Hematopoietic multipotent progenitor cell treated with erythropoietin and hydrocortisone succinate and interleukin-3 and kit ligand, for 17 days (in vitro differentiated cells): ENCODE data around the gene GLDC.
"Not testable (repeated sequence)": the region's sequence is repeated elsewhere in the genome, so short reads cannot be mapped to it uniquely, and the experiment has no call there.

Experiments used
- DNase-seq: peaks from one replicate; pipeline ENCODE4 v3.0.0-alpha.2; 2015; ENCODE audit warnings: low spot score

Gene GLDC

DNA sequence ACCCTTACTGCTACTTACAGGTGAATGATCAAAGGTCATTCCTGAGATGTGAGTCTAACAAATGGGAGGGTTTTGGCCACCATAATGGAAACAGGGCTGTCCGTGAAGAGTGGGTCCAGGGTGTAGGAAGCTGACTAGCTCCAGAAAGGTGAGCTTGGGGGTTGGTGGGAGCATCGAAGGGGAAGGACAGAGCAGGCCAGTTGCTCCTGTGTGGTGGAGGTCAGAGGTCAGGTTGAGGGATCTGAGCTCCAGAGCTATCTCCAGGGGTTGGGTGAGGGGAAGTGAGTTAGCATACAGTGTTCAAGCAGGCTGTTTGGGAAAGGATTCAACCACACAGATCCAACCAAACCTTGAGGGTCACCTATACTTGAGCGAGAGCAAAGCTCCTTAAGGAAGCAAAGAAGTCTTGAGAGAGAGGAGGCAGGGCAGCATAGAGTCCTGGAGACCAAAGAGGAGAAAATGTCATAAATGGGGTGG lies 18.7 kb upstream of the GLDC start:
- no peak for DNase-seq

DNA sequence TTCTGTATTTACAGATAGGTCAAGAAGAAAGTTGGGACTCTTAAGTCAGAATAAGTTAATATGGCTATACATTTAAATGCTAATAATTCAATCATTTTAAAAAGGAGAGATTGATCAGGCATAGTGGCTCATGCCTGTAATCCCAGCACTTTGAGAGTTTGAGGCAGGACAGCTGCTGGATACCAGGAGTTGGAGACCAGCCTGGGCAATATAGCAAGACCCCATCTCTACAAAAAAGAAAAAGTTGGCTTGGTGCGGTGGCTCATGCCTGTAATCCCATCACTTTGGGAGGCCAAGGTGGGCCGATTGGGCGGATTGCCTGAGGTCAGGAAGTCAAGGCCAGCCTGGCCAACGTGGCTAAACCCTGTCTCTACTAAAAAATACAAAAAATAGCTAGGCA lies 15.0 kb upstream of the GLDC start:
- DNase-seq, result no peak

DNA sequence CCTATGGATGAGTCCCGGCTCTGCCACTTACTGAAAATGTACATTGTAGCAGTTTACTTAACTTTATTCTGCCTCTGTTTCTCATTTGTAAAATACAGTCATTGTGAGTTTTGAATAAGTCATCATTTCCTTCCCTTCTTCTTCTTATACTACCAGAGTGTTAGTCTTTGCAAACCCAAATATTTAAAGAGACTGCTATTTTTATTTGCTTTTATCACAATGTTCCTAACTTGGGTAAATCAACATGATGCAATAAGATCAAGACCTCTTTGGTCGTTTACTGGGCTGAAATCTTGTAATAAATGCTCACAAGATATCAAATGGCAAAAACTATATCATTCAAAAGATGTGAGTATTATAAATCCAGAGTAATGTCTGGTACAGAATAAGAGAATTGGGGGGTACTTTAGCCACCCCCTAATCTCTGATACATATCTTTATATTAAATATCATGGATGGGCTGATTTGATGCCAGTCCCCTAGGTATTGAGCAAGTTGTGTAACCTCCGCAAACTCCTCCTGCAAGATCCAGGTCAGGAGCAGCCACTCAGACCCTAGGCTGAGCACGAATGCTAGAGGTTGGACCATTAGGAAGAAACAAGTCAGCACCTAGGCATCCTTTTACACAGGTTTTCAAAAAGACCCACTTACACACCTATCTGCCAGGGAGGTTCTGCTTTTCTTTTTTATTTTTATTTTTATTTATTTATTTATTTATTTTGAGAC lies 13.3 kb upstream of the GLDC start:
- DNase-seq, result no peak

DNA sequence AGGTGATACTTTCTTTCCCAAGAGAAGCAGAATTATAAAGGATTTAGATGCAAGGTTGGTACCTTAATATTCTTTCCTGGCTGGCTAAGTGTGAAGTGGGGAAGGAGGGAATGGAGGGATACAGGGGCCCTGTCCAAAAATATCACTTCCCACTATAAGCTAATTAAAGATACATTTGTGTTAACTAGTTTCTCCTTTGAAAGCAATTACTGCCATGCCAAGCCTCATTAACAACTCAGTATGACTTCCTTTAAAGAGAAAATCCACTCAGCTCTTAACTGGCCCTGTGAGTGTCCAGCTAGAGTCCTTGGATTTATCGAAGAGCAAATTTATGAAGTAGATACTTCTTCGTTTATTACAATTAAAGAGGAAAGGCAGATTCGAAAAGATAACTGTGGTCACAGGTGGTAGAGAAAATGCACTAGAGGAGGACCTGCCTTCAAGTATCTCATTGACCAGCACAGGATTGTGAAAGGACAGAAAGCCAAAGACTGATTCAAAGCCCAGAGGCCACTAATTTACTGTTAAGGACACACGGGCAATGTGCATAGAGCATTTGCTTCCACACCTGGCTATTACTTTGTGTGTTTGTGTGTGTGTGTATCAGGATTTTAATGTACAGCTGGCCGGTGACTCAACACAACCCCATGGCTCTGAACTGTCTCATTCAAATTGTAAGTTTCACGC lies 11.2 kb upstream of the GLDC start:
- no peak for DNase-seq

DNA sequence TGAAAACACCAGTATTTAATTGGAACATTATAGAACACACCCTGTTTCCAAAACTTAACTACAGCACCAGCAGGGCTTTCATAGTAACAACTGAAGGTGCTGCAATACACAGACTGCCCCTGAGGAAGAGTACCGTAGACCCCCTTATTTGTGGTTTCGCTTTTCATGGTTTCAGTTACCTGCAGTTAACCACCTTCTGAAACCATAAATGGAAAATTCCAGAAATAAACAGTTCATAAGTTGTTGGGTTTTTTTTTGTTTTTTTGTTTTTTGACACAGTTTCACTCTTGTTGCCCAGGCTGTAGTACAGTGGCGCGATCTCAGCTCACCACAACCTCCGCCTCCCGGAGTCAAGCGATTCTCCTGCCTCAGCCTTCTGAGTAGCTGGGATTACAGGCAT lies 9.5 kb upstream of the GLDC start:
- no peak for DNase-seq

DNA sequence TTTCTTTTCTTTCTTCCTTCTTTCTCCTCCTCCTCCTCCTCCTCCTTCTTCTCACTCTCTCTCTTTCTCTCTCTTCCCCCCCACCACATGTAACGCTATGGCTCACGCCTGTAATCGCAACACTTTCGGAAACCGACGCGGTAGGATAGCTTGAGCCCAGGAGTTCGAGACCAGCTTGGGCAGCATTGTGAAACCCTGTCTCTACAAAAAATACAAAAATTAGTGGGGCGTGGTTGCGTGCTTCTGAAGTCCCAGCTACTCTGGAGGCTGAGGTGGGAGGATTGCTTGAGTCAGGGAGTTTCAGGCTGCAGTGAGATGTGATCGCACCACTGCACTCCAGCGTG lies 736 bp upstream of the GLDC start:
- no peak for DNase-seq

DNA sequence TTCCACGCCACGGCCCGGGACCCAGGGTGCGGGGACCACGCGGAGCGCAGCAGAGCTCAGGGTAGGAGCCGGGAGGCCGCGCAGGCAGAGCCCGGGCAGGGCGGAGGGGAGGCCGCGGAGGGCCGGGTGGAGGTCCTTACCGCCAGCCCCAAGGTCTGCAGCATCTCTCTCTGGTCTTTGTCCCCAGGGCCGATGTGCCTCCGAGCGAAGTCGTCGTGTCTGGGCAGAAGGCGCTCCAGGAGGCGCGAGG lies 499 bp downstream of the GLDC start:
- DNase-seq, result not testable (repeated sequence)

DNA sequence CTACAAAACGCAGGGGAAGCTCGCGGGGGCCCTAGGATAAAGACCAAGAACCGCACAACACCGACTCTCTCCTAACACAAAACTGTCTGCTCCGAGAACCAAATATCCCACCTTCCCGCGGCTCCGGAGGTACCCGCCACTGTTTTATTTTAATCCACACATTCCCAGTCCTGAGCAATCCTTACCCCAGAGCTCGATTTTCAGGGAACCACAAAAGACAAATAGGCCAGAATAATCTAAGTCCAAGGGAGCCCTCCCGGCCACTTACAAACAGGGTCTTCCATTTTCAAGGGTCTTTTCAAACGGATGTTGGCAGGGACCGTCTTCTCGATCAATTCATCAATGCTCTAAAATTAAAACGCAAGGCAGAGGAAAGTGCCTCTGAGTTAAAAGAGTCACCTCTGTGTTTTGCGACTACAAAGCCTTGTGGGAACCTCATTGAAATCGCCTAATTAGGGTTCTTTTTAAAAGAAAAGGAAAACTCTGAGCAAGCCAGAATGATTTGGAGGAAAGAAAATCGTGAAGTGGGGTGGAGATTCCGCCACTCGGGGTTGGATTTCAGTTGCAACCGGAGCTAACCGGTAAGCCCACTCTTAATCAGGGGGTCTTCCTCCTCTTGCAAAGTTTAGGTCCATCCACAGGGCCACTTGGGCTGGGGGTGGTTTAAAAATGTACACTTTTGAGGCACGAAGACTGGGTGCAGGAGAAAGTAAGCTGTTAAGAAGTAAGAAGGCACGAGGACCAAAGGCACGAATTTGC lies 1.0 kb downstream of the GLDC start:
- DNase-seq, result no peak

DNA sequence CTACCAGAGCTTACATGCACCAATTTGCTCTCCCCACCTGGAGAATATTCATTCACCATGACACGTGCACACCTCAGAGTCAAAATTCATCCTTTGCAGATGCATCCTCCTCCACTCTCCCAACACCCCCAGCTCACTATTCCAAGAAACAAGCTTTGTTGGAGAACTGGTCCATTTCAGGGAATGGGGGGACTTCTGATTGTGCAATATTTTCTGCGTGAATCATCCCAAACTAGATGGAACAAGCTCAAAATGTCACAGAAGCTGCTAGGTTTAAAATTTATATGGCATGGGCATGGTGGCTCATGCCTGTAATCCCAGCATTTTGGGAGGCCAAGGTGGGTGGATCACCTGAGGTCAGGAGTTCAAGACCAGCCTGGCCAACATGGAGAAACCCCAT lies 3.6 kb downstream of the GLDC start:
- no peak for DNase-seq

DNA sequence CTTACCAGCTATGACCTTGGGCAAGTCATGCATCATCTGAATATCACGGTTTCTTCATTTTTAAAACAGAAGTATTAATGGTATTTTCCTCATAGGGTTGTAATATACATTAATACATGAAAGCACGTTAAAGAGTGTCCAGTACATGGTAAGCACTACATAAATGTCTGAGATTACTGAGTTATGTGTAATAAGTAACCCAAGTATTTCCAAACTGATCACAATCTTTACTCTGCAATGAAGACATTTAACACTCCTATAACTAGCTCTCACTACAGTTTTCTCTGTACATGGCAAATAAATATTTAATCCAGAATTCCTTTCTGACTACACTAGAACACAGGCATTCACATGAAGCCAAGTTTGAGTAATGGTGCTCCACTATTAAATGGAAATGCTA lies 4.0 kb downstream of the GLDC start:
- no peak for DNase-seq

DNA sequence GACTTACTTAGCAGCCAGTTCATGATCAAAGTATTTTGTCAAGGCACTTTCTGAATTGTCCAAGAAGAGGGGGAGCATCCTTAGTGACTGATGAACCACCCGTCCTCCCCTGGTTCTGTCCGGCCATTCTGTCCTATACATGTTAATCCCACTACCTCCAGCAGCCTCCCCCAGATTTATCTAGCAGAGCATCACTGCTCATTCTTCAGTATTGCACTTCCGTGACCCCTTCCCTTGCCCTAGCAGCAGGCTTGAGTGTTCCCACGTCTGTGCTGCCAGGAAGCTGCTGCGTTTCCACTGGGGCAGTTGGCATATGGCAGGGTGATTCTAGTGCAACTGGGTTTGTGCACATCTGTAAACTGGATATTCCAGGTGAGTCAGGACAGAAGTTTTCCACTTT lies 4.5 kb downstream of the GLDC start:
- no peak for DNase-seq

DNA sequence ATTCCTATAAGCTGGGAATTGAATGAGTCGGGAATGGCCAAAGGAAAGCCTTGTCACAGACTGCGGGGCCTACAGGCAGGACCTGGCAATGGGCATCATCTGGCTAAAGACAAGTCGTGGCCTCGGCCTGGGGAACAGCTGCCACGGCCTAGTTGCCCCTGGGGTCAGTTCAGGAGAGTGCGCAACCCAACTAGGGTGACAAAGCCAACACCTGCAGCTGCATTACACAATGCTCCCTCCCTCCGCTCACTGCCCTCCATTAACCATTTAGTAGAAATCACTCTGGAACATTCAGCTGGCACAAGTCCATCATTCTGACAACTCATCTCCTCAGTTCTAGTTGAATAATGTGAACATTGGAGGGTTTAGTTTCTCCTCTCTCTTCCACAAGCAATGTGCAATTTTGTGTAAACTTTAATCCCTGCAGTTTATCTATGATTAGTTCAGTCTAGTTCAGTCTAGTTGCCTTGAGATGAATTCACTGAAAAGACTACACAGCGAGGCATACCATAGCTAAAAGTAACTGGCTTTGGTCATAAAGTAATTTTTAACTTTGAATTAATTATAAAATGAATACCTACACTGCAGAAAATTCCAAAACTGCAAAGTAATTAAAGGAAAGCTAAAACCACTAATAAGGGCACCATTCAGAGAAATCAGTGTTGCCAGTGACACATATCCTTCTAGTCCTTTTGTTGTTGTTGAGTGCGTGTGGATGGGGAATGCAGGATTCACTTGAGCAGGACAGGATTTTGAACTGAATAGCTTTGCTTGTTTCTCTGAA lies 5.1 kb downstream of the GLDC start:
- no peak for DNase-seq

DNA sequence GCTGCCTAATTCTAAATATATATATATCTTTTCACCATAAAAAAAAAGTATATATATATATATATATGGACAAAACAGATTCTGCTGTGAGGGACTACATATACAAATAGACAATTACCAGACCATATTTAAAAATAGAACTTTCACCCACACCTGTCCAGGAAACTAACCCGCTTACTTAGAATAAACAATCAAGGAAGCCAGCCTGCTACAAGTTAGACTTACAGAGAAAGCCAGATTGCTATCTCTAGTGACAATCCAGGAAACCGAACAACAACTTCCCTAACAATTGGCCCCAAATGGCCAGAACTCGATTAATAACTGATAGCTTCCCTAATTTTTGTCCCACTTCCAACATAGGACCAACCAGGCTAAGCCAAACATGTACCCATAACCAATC lies 5.9 kb downstream of the GLDC start:
- no peak for DNase-seq

DNA sequence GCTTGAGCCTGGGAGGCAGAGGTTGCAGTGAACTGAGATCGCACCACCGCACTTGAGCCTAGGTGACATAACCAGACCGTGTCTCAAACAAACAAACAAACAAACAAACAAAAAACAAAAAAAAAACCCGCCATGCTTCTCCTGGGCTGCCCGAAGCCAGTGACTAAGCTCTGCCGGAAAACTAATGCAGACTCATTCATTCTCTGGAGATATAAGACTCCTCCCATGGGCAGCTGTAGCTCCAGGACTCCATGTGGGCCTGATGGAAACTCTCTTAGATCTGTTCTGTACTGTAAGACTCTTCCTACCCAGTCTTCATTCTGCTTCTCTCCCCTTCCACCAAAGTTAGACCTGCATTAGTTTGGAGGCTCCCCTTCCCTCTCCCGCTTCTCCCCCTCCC lies 11.1 kb downstream of the GLDC start:
- DNase-seq, result no peak

DNA sequence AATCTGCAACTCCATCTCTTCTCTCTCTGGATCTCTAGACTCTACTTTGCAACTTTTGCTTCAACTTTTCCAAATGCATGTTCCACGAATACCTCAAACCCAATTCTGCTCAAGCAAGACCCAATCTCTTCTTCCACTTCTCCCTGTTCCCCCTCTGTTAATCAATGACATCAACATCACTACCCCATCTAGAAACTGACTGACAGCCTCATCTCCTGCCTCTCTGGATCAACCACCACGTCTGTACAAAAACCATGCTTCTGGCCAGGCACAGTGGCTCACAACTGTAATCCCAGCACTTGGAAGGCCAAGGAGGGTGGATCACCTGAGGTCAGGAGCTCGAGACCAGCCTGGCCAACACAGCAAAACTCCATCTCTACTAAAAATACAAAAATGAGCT lies 12.2 kb downstream of the GLDC start:
- no peak for DNase-seq

DNA sequence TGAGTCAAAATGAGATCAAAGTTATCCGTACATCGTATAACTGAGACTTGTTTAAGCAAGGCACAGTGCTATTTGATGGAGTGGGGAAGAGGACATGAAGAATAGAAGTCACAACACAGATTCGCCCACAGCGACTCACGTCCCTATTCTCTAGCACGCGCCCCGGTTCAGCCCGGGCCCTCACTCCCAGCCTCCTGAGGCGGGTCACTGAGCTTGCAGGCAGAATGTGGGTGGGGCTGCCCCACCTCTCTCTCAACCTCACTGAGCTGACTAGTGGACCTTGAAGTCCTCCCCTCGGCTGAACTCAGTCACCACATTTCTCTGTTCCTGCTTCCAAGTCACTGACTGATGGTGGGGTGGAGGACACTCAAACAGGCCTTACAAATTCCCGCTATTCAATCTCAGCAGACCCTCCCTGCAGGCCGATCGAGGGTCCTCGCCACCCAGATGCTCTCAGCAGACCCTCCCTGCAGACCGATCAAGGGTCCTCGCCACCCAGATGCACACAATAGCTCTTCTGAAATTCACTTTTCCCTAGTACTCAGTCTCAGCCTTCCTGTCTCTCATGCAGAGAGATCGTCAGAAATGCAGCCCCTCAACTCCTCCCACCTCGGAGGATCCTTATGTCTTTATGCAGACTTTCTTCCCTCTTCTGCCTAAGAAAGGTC lies 12.9 kb downstream of the GLDC start:
- DNase-seq, result no peak

DNA sequence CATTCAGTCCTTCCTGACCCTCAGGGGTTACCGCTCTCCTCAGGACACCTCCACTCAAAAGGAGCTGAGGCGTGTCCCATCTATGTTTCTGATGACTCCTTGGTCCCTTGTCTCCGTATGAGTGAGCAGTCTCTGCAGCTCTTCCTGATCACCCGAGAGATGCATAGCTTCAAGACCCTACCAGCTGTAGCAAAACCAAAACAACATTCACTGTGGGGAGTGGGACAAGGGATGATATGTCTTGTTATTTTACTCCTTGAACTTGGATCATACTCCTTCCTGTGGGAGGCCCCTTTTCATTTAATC lies 14.4 kb downstream of the GLDC start:
- no peak for DNase-seq

DNA sequence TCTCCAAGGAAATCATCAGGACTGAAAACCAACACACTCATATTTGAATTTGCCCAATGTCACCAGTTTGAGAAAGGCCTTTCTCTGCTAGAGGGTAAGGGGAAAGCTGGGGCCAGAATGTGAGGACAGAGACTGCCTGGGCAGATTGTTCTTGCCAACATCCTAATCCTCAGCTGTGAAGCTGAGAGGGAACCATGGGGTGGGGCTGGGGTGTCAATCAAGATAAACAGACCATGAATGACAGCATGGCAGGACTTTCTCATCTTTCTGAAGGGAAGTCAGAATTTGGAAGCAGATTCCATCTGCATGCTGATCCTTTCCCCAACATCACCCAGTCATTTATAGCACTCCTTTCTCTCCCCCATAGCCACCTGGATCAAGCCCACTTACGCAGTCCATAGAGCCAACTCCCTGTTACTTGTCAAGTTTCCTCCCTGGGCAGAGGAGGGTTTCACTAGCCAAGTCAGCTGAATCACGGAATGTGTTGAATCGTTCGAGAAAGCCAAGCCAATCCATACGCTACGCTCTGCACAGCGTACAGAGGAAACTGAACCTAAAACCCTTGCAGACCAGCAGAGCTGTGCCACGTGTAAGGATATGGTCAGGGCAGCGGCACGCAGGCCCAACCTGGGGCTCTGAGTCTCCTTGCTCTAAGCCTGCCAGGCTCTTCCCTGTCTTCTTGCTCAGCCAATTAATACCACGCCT lies 14.9 kb downstream of the GLDC start:
- DNase-seq, result no peak

DNA sequence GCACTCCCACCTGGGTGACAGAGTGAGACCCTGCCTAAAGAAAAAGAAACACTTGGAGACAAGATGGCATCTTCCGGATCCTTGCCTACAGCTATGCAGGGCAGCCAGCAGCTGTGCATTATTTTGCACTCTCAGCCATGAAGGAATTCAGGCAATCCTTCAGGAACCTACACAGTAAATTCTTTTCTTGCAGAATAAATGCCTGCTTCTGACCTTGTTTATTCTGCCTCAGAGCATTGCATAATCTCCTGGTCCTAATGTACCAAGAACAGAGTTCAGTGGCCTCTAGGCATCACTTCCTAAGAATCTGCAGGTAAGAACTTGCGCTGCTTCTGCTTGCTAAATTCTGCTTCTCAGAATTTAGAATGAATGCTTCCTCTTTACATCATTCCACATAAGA lies 16.8 kb downstream of the GLDC start:
- DNase-seq, result no peak

DNA sequence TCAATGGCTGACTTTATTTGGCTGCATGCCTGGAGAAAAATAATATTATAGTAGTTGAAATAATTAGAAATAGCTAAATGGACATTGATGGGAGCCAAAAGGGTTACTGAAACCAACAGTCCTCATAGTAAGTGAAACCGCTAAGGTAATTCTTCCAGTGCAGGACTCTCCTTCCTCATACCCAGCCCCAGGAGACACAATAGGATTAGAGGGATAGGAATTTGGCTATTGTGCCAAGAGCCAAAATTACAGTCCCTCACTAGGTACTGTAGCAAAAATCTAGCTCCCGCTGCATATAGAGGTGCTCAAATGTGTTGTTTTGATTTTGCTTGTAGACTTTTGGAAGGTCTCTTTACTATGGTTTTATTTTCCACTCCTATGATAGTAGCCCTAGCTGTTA lies 20.2 kb downstream of the GLDC start:
- DNase-seq, result no peak

DNA sequence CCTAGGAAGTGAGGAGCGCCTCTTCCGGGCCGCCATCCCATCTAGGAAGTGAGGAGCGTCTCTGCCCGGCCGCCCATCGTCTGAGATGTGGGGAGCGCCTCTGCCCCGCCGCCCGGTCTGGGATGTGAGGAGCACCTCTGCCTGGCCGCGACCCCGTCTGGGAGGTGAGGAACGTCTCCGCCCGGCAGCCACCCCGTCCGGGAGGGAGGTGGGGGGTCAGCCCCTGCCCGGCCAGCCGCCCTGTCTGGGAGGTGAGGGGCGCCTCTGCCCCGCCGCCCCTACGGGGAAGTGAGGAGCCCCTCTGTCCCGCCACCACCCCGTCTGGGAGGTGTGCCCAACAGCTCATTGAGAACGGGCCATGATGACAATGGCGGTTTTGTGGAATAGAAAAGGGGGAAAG lies 22.7 kb downstream of the GLDC start:
- DNase-seq, result not testable (repeated sequence)

DNA sequence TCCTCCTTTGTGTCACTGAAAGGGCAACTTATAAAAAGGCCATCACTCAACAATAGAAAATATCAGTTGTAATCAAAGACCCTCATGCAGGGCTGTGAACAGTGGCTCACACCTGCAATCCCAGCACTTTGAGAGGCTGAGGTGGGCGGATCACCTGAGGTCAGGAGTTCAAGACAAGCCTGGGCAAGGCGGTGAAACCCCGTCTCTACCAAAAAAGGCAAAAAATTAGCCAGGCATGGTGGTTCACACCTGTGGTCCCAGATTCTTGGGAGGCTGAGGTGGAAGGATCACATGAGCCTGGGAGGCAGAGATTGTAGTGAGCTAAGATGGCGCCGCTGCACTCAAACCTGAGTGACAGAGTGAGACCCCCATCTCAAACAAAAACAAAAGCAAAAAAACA lies 24.7 kb downstream of the GLDC start:
- DNase-seq, result no peak
